GM11168 (cell line): ENCODE measurements around the gene CHST6.
"Not testable (repeated sequence)": the region's sequence is repeated elsewhere in the genome, so short reads cannot be mapped to it uniquely, and the experiment has no call there.

Source experiments
- in situ Hi-C: fragments of 300-500 bp; cut with MboI; formaldehyde crosslinking; loops from one replicate; pipeline ENCODE4 v1.12.0; 2022; ENCODE audit warnings: low sequenced_read_pairs; ENCODE audit not compliant: unreplicated experiment

CHST6 gene

GRCh38 chr16:75506107-75506506 lies 10.9 kb upstream of the CHST6 start:
- in situ Hi-C loops, result no loop called here

- in situ Hi-C loops, result no loop called here
These were observed 8.6 kb upstream of the CHST6 start for GRCh38 chr16:75503801-75504200.

- in situ Hi-C loops, result no loop called here
These were observed 7.8 kb upstream of the CHST6 start for GRCh38 chr16:75502916-75503605.

GRCh38 chr16:75501820-75502219 lies 6.6 kb upstream of the CHST6 start:
- in situ Hi-C loops, result not testable (repeated sequence)

GRCh38 chr16:75501359-75501758 lies 6.1 kb upstream of the CHST6 start:
- in situ Hi-C loops, result no loop called here

- in situ Hi-C loops, result not testable (repeated sequence)
These were observed 3.5 kb upstream of the CHST6 start for GRCh38 chr16:75498605-75499322.

- in situ Hi-C loops, result no loop called here
These were observed 2.3 kb upstream of the CHST6 start for GRCh38 chr16:75497558-75497957.

- in situ Hi-C loops, result no loop called here
These were observed 573 bp downstream of the CHST6 start for GRCh38 chr16:75494661-75495075.

- in situ Hi-C loops, result no loop called here
These were observed 1.1 kb downstream of the CHST6 start for GRCh38 chr16:75494184-75494583.

- in situ Hi-C loops, result no loop called here
These were observed 3.4 kb downstream of the CHST6 start for GRCh38 chr16:75491876-75492275.

GRCh38 chr16:75488322-75488721 lies 6.9 kb downstream of the CHST6 start:
- in situ Hi-C loops, result no loop called here

GRCh38 chr16:75486676-75487313 lies 8.4 kb downstream of the CHST6 start:
- in situ Hi-C loops, result no loop called here

GRCh38 chr16:75486014-75486675 lies 9.1 kb downstream of the CHST6 start:
- in situ Hi-C loops, result no loop called here

GRCh38 chr16:75485230-75486013 lies 9.8 kb downstream of the CHST6 start:
- in situ Hi-C loops, result no loop called here

- in situ Hi-C loops, result no loop called here
These were observed 12.0 kb downstream of the CHST6 start for GRCh38 chr16:75483222-75483621.

- in situ Hi-C loops, result no loop called here
These were observed 12.6 kb downstream of the CHST6 start for GRCh38 chr16:75482434-75483205.

GRCh38 chr16:75481475-75481874 lies 13.8 kb downstream of the CHST6 start:
- in situ Hi-C loops, result no loop called here

GRCh38 chr16:75479421-75479990 lies 15.7 kb downstream of the CHST6 start:
- in situ Hi-C loops, result loop anchor here (10.0 kb wide), 1 partner anchor 285 kb away; no protein-coding TSS in a partner anchor
